ENCODE measurements around the gene TAB3.

GRCh38 chrX:30819080-30819479, 70.0 kb downstream of the TAB3 start:
- TF ChIP-seq, protein P1, sequence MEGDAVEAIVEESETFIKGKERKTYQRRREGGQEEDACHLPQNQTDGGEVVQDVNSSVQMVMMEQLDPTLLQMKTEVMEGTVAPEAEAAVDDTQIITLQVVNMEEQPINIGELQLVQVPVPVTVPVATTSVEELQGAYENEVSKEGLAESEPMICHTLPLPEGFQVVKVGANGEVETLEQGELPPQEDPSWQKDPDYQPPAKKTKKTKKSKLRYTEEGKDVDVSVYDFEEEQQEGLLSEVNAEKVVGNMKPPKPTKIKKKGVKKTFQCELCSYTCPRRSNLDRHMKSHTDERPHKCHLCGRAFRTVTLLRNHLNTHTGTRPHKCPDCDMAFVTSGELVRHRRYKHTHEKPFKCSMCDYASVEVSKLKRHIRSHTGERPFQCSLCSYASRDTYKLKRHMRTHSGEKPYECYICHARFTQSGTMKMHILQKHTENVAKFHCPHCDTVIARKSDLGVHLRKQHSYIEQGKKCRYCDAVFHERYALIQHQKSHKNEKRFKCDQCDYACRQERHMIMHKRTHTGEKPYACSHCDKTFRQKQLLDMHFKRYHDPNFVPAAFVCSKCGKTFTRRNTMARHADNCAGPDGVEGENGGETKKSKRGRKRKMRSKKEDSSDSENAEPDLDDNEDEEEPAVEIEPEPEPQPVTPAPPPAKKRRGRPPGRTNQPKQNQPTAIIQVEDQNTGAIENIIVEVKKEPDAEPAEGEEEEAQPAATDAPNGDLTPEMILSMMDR (IDR thresholded peaks at IDR 0.05) = no peak
- TF ChIP-seq EP300 (IDR thresholded peaks at IDR 0.05) = no peak
